ENCODE data around the gene PDX1. TPM values are rescaled to one million over a fixed set of nuclear protein-coding genes. Genes with fewer than 3 reads are reported as not detected.
A peak's percentile ranks its signal among the peaks of the same experiment; 100 is the strongest.
"Not testable (repeated sequence)": the region's sequence is repeated elsewhere in the genome, so short reads cannot be mapped to it uniquely, and the experiment has no call there.

Gene PDX1
- total and polyA plus RNA-seq, 2 donors, result not detected

DNA sequence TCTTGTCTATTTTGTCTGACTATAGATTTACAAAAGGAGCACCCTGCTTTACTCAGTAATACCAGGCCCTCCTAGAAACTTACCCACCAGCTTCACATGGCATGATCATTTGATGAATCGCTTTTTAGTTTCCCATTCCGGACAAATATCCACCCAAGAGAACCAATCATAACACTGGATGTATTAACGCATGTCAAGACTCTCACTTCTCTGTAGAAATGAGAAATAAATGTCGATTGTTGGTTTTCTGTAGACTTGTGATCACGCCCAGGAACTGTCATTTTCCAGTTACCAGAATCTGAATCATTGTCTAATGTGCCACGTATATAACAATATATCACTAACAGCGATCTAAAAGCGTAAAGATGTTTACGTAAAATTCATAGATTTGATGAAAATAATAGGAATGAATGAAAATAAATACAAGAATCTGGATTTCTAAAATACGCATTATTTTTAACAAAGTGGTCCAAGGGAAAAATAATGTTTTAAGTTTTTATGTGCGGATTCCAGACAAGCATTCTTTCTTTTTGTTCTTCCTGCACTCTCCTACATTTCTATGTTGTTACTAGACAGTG, 35.3 kb downstream of the PDX1 start:
- no peak for DNase-seq (ENCODE audit: extremely low spot score)
- Histone ChIP-seq H3K4me1 (ENCODE audit: insufficient read depth) (no peaks in the 10 kb centered on the region), H3K4me3 (ENCODE audit: low read depth, low read length) (no peak overlapping the region), H3K27ac (ENCODE audit: low read depth) (no peak overlapping the region), H3K36me3 (ENCODE audit: insufficient read depth) (no peaks in the 10 kb centered on the region)
- 53% methylated on average over 11 of the region's 11 CpGs for WGBS

- no peak overlapping the region for H3K27ac ChIP-seq (ENCODE audit: low read depth)
- H3K36me3 ChIP-seq (ENCODE audit: insufficient read depth), result no peaks in the 10 kb centered on the region
- H3K4me3 ChIP-seq (ENCODE audit: low read depth, low read length), result no peak overlapping the region
- no peaks in the 10 kb centered on the region for H3K4me1 ChIP-seq (ENCODE audit: insufficient read depth)
- 18% methylated on average over 5 of the region's 5 CpGs for WGBS
- no peak for DNase-seq (ENCODE audit: extremely low spot score)
These were observed 36.9 kb downstream of the PDX1 start for GRCh38 chr13:27956576-27957300.

DNA sequence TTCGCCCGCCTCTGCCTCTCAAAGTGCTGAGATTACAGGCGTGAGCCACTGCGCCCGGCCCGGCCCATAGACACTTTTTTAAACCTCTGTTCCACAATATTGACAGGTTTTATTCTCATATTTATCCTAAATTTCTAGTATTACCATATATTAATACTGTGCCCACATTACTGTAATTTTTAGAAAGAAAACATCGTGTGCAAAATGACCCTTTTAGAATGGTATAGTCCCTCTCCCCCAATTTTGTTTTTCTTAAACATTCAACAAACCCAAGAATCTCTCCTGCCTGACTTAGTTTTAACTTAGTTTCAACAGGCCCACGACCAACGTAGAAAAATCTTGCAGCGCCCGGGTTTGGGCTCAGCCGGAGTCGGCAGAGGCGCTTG, 40.2 kb downstream of the PDX1 start:
- Histone ChIP-seq H3K4me3 (ENCODE audit: low read depth, low read length) (no peak overlapping the region), H3K4me1 (ENCODE audit: insufficient read depth) (no peaks in the 10 kb centered on the region), H3K27ac (ENCODE audit: low read depth) (no peak overlapping the region), H3K36me3 (ENCODE audit: insufficient read depth) (no peaks in the 10 kb centered on the region)
- WGBS, result 28% methylated on average over 14 of the region's 14 CpGs
- DNase-seq (ENCODE audit: extremely low spot score), result no peak

GRCh38 chr13:27960362-27961226, 40.8 kb downstream of the PDX1 start:
- H3K27ac ChIP-seq (ENCODE audit: low read depth), result no peak overlapping the region
- H3K4me1 ChIP-seq (ENCODE audit: insufficient read depth), result no peaks in the 10 kb centered on the region
- 1% methylated on average over 73 of the region's 73 CpGs for WGBS
- H3K4me3 ChIP-seq (ENCODE audit: low read depth, low read length), result peak overlapping the region; percentile 29
- no peaks in the 10 kb centered on the region for H3K36me3 ChIP-seq (ENCODE audit: insufficient read depth)
- DNase-seq (ENCODE audit: extremely low spot score), result no peak

- Histone ChIP-seq H3K36me3 (ENCODE audit: insufficient read depth) (no peaks in the 10 kb centered on the region), H3K27ac (ENCODE audit: low read depth) (no peak overlapping the region), H3K4me1 (ENCODE audit: insufficient read depth) (no peaks in the 10 kb centered on the region), H3K4me3 (ENCODE audit: low read depth, low read length) (peak overlapping the region; percentile 29)
- 8% methylated on average over 25 of the region's 25 CpGs for WGBS
- DNase-seq (ENCODE audit: extremely low spot score), result no peak
These were observed 41.7 kb downstream of the PDX1 start for GRCh38 chr13:27961227-27962085.

- DNase-seq (ENCODE audit: extremely low spot score), result no peak
- H3K27ac ChIP-seq (ENCODE audit: low read depth), result no peak overlapping the region
- H3K4me1 ChIP-seq (ENCODE audit: insufficient read depth), result no peaks in the 10 kb centered on the region
- 38% methylated on average over 6 of the region's 6 CpGs for WGBS
- no peak overlapping the region for H3K4me3 ChIP-seq (ENCODE audit: low read depth, low read length)
- no peaks in the 10 kb centered on the region for H3K36me3 ChIP-seq (ENCODE audit: insufficient read depth)
These were observed 42.5 kb downstream of the PDX1 start for GRCh38 chr13:27962128-27962841.

GRCh38 chr13:27962982-27963381, 43.2 kb downstream of the PDX1 start:
- no peak overlapping the region for H3K27ac ChIP-seq (ENCODE audit: low read depth)
- no peaks in the 10 kb centered on the region for H3K36me3 ChIP-seq (ENCODE audit: insufficient read depth)
- DNase-seq (ENCODE audit: extremely low spot score), result no peak
- 65% methylated on average over 9 of the region's 9 CpGs for WGBS
- no peak overlapping the region for H3K4me3 ChIP-seq (ENCODE audit: low read depth, low read length)
- H3K4me1 ChIP-seq (ENCODE audit: insufficient read depth), result no peaks in the 10 kb centered on the region

GRCh38 chr13:27963491-27963890, 43.7 kb downstream of the PDX1 start:
- H3K36me3 ChIP-seq (ENCODE audit: insufficient read depth), result no peaks in the 10 kb centered on the region
- 59% methylated on average over 3 of the region's 3 CpGs for WGBS
- H3K4me3 ChIP-seq (ENCODE audit: low read depth, low read length), result no peak overlapping the region
- DNase-seq (ENCODE audit: extremely low spot score), result no peak
- H3K4me1 ChIP-seq (ENCODE audit: insufficient read depth), result no peaks in the 10 kb centered on the region
- no peak overlapping the region for H3K27ac ChIP-seq (ENCODE audit: low read depth)

- not testable (repeated sequence) for DNase-seq (ENCODE audit: extremely low spot score); H3K4me1 ChIP-seq (ENCODE audit: insufficient read depth)
- 59% methylated on average over 13 of the region's 13 CpGs for WGBS
These were observed 44.4 kb downstream of the PDX1 start for GRCh38 chr13:27964206-27964605.

DNA sequence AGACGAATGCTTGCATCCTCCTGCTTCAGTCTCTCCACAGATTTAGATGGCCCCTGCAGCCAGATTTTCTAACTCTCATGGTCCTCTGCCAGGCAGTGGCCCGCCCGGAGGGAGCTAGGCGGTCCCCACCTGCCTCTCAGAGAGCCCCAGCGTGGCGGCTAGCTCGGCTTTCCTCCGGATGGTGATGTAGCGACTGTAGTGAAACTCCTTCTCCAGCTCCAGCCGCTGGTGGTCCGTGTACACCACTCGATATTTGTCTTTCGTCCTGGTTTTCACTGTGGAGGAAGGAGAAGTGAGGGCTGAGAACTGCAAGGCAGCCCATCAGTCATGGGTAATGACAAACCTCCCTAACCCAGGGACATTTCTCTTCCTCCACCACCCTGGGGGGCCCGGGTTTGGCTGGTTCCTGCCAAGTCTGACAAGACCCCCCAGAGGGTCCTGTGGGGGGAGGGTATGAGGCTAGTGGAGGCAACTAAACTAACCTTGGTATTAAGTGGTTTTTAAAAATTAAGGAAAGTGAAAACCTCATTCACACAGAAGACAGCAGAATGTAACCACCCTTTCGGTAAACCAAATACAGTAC, 45.0 kb downstream of the PDX1 start:
- no peaks in the 10 kb centered on the region for H3K36me3 ChIP-seq (ENCODE audit: insufficient read depth)
- H3K4me1 ChIP-seq (ENCODE audit: insufficient read depth), result peaks cover 3% of the 10 kb centered on the region
- no peak overlapping the region for H3K4me3 ChIP-seq (ENCODE audit: low read depth, low read length)
- DNase-seq (ENCODE audit: extremely low spot score), result no peak
- 30% methylated on average over 15 of the region's 15 CpGs for WGBS
- no peak overlapping the region for H3K27ac ChIP-seq (ENCODE audit: low read depth)

More at GRCh38 chr13:27964206-27964605, 44.4 kb downstream of the PDX1 start:
- not testable (repeated sequence) for H3K4me3 ChIP-seq (ENCODE audit: low read depth, low read length); H3K27ac ChIP-seq (ENCODE audit: low read depth); H3K36me3 ChIP-seq (ENCODE audit: insufficient read depth)

- Histone ChIP-seq H3K4me3 (ENCODE audit: low read depth, low read length) (no peak overlapping the region), H3K4me1 (ENCODE audit: insufficient read depth) (peaks cover 3% of the 10 kb centered on the region), H3K36me3 (ENCODE audit: insufficient read depth) (no peaks in the 10 kb centered on the region), H3K27ac (ENCODE audit: low read depth) (no peak overlapping the region)
- no peak for DNase-seq (ENCODE audit: extremely low spot score)
- 52% methylated on average over 7 of the region's 7 CpGs for WGBS
These were observed 45.5 kb downstream of the PDX1 start for GRCh38 chr13:27965343-27965739.

DNA sequence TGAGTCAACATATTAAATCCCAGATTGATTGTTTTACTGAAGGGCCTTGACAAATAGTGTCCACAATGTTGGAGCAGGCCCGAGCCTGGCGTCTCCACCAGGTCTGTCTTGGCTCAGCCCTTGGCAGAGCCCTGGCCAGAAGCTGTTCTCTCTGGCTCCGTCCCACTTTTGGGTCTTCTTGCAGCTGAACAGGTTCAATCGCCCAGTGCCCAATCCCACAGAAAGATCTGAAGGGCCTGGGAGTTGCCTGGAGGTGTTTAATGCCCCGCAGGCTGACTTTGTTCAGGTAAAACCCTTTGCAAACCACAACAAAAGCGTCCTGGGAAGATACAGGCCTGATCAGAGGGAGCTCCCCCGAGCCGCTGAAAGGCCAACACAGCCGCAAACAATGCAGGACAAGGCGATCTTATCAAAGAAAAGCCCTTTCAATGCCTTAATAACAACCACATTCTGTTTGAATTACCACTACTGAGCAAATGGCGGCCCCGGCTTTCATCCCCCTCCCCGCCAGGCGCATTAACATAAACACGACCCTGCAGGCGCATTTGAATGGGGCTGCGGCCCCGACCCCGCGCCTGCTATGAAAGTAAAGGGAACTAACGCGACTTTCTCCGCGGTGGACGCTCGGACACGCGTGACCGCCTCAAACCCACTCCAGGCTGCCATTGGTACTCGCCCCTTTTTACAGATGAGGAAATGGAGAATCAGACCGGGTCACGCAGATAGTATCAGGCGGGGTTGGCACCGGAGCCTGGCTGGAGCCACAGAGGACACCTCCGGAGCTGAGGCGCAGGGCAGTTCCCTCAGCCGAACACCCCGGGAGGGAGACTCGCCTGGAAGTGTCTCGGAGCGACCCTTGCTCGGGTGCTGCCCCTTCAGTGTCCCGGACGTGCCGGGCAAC, 46.2 kb downstream of the PDX1 start:
- Histone ChIP-seq H3K36me3 (ENCODE audit: insufficient read depth) (no peaks in the 10 kb centered on the region), H3K4me1 (ENCODE audit: insufficient read depth) (peaks cover 3% of the 10 kb centered on the region), H3K4me3 (ENCODE audit: low read depth, low read length) (no peak overlapping the region), H3K27ac (ENCODE audit: low read depth) (no peak overlapping the region)
- whole genome bisulfite sequencing, result 11% methylated on average over 45 of the region's 45 CpGs
- no peak for DNase-seq (ENCODE audit: extremely low spot score)

Data from urinary bladder (tissue), 4 donors.